ENCODE data around the gene RUNX1. TPM values are rescaled to one million over a fixed set of nuclear protein-coding genes. Genes with fewer than 3 reads are reported as not detected.

RUNX1 gene
- total and polyA plus RNA-seq, 7 donors = 8.7 to 230 (median 30.1) TPM

- DNase-seq (no peak), ATAC-seq (no peak)
- Histone ChIP-seq H3K9me3 (no peaks in the 10 kb centered on the region), H3K4me3 (no peak overlapping the region), H3K4me1 (no peaks in the 10 kb centered on the region), H3K36me3 (ENCODE audit: insufficient read depth in 1 of 2, low read depth in 1 of 2) (peaks cover 0 to 46% of the 10 kb centered on the region in 2 donors), H3K27me3 (ENCODE audit: insufficient read depth in 3 of 3, low read length in 2 of 3) (peaks cover 0 to 2% (median 0%) of the 10 kb centered on the region in 3 donors), H3K27ac (no peak overlapping the region)
- TF ChIP-seq CTCF (IDR thresholded peaks at IDR 0.05) = no peak
- WGBS, 3 donors = 68 to 76% (median 73%) methylated on average over 10 of the region's 10 CpGs
- intact Hi-C loops (cut with DNase I) = no loop called here
These were observed 83.6 kb downstream of the RUNX1 start for GRCh38 chr21:34965200-34966174.

GRCh38 chr21:34962586-34963222, 86.4 kb downstream of the RUNX1 start:
- no peak for TF ChIP-seq CTCF (IDR thresholded peaks at IDR 0.05)
- 84 to 89% (median 85%) methylated on average over 16 of the region's 16 CpGs for WGBS, 3 donors
- H3K4me1 ChIP-seq = no peaks in the 10 kb centered on the region
- H3K4me3 ChIP-seq = no peak overlapping the region
- peaks cover 0 to 25% of the 10 kb centered on the region in 2 donors for H3K36me3 ChIP-seq (ENCODE audit: insufficient read depth in 1 of 2, low read depth in 1 of 2)
- no peaks in the 10 kb centered on the region for H3K9me3 ChIP-seq
- no peak overlapping the region for H3K27ac ChIP-seq
- ATAC-seq (no peak), DNase-seq (no peak)
- intact Hi-C loops (cut with DNase I) = no loop called here
- peaks cover 0 to 2% (median 0%) of the 10 kb centered on the region in 3 donors for H3K27me3 ChIP-seq (ENCODE audit: insufficient read depth in 3 of 3, low read length in 2 of 3)

GRCh38 chr21:34962136-34962535, 87.0 kb downstream of the RUNX1 start:
- no peak overlapping the region for H3K27ac ChIP-seq
- H3K9me3 ChIP-seq = no peaks in the 10 kb centered on the region
- H3K27me3 ChIP-seq (ENCODE audit: insufficient read depth in 3 of 3, low read length in 2 of 3) = no peaks in the 10 kb centered on the region
- H3K4me3 ChIP-seq = no peak overlapping the region
- DNase-seq = no peak
- no peak for TF ChIP-seq CTCF (IDR thresholded peaks at IDR 0.05)
- intact Hi-C loops (cut with DNase I) = no loop called here
- no peaks in the 10 kb centered on the region for H3K4me1 ChIP-seq
- no peak for ATAC-seq
- H3K36me3 ChIP-seq (ENCODE audit: insufficient read depth in 1 of 2, low read depth in 1 of 2) = peaks cover 0 to 23% of the 10 kb centered on the region in 2 donors
- WGBS, 3 donors = 80 to 84% (median 83%) methylated on average over 2 of the region's 2 CpGs

GRCh38 chr21:34960687-34961086, 88.4 kb downstream of the RUNX1 start:
- H3K9me3 ChIP-seq = no peaks in the 10 kb centered on the region
- no peak for DNase-seq
- peaks cover 0 to 21% of the 10 kb centered on the region in 2 donors for H3K36me3 ChIP-seq (ENCODE audit: insufficient read depth in 1 of 2, low read depth in 1 of 2)
- no peak overlapping the region for H3K4me3 ChIP-seq
- ATAC-seq = no peak
- TF ChIP-seq CTCF (IDR thresholded peaks at IDR 0.05) = no peak
- H3K27me3 ChIP-seq (ENCODE audit: insufficient read depth in 3 of 3, low read length in 2 of 3) = no peaks in the 10 kb centered on the region
- no peak overlapping the region for H3K27ac ChIP-seq
- WGBS, 3 donors = 74 to 84% (median 75%) methylated on average over 2 of the region's 2 CpGs
- H3K4me1 ChIP-seq = no peaks in the 10 kb centered on the region
- intact Hi-C loops (cut with DNase I) = no loop called here

Measured in psoas muscle (tissue), 8 donors.